Endothelial cell (in vitro differentiated cells): ENCODE measurements around the gene ASCL2. TPM values are rescaled to one million over a fixed set of nuclear protein-coding genes. Genes with fewer than 3 reads are reported as not detected.
A peak's percentile ranks its signal among the peaks of the same experiment; 100 is the strongest.
"Not testable (repeated sequence)": the region's sequence is repeated elsewhere in the genome, so short reads cannot be mapped to it uniquely, and the experiment has no call there.

Experiments used
- DNase-seq: peaks from one replicate; pipeline ENCODE4 v3.0.0; 2021; ENCODE audit warnings: low spot score
- H3K27ac Mint-ChIP-seq: one replicate; pipeline ENCODE4 v1.8.0; 2021; ENCODE audit warnings: mixed read lengths, inconsistent platforms; ENCODE audit not compliant: unreplicated experiment
- H3K27me3 Mint-ChIP-seq: one replicate; pipeline ENCODE4 v1.8.0; 2021; ENCODE audit warnings: mild to moderate bottlenecking, moderate library complexity, mixed read lengths, inconsistent platforms; ENCODE audit not compliant: unreplicated experiment
- H3K36me3 Mint-ChIP-seq: one replicate; pipeline ENCODE4 v1.8.0; 2021; ENCODE audit warnings: mild to moderate bottlenecking, low read depth, mixed read lengths, inconsistent platforms; ENCODE audit not compliant: unreplicated experiment
- H3K4me1 Mint-ChIP-seq: one replicate; pipeline ENCODE4 v1.8.0; 2021; ENCODE audit warnings: mild to moderate bottlenecking, mixed read lengths, inconsistent platforms; ENCODE audit not compliant: unreplicated experiment
- H3K4me3 Mint-ChIP-seq: one replicate; pipeline ENCODE4 v1.8.0; 2021; ENCODE audit warnings: mild to moderate bottlenecking, mixed read lengths, inconsistent platforms; ENCODE audit not compliant: unreplicated experiment
- H3K9me3 Mint-ChIP-seq: one replicate; pipeline ENCODE4 v1.8.0; 2021; ENCODE audit warnings: mixed read lengths, inconsistent platforms; ENCODE audit not compliant: unreplicated experiment
- CTCF ChIP-seq: fragments of 200-600 bp; sonication (generic); IDR thresholded peaks from one replicate; pipeline ENCODE4 v1.5.0; 2021; ENCODE audit warnings: antibody characterized with exemption; ENCODE audit not compliant: unreplicated experiment
- total RNA-seq: library from RNA; stranded (reverse); fragmentation: NEBNext Ultra II Directional; extraction: Animal tissue kit (Norgen Biotek cat#: 25700); gene quantifications from one replicate; pipeline ENCODE4 v1.2.1, GENCODE V29; 2021; ENCODE audit not compliant: unreplicated experiment

Gene ASCL2
- total RNA-seq, 1 donor from 2014 or later, result not detected

GRCh38 chr11:2293531-2293971, 23.2 kb upstream of the ASCL2 start:
- Mint-ChIP-seq H3K36me3 (no peaks in the 10 kb centered on the region), H3K4me3 (no peak overlapping the region), H3K27me3 (peaks cover 14% of the 10 kb centered on the region), H3K9me3 (no peaks in the 10 kb centered on the region), H3K4me1 (peaks cover 9% of the 10 kb centered on the region), H3K27ac (no peak overlapping the region)
- DNase-seq, result peak; percentile 3
- TF ChIP-seq CTCF, result no peak

- TF ChIP-seq CTCF, result no peak
- peak; percentile 4 for DNase-seq
- H3K36me3 Mint-ChIP-seq, result no peaks in the 10 kb centered on the region
- H3K27me3 Mint-ChIP-seq, result peaks cover 13% of the 10 kb centered on the region
- H3K4me1 Mint-ChIP-seq, result peaks cover 9% of the 10 kb centered on the region
- no peaks in the 10 kb centered on the region for H3K9me3 Mint-ChIP-seq
- H3K27ac Mint-ChIP-seq, result no peak overlapping the region
- no peak overlapping the region for H3K4me3 Mint-ChIP-seq
Observed at GRCh38 chr11:2290351-2290841, 20.0 kb upstream of the ASCL2 start.

GRCh38 chr11:2289859-2290258, 19.5 kb upstream of the ASCL2 start:
- Mint-ChIP-seq H3K27ac (no peak overlapping the region), H3K9me3 (no peaks in the 10 kb centered on the region), H3K4me3 (peak overlapping the region; percentile 3), H3K27me3 (peaks cover 13% of the 10 kb centered on the region), H3K4me1 (peaks cover 9% of the 10 kb centered on the region), H3K36me3 (no peaks in the 10 kb centered on the region)
- TF ChIP-seq CTCF, result no peak
- no peak for DNase-seq

GRCh38 chr11:2289350-2289749, 19.0 kb upstream of the ASCL2 start:
- H3K27me3 Mint-ChIP-seq, result peaks cover 13% of the 10 kb centered on the region
- DNase-seq, result no peak
- H3K36me3 Mint-ChIP-seq, result no peaks in the 10 kb centered on the region
- TF ChIP-seq CTCF, result no peak
- no peaks in the 10 kb centered on the region for H3K9me3 Mint-ChIP-seq
- no peak overlapping the region for H3K27ac Mint-ChIP-seq
- peaks cover 9% of the 10 kb centered on the region for H3K4me1 Mint-ChIP-seq
- H3K4me3 Mint-ChIP-seq, result peak overlapping the region; percentile 3

- Mint-ChIP-seq H3K4me1 (peaks cover 9% of the 10 kb centered on the region), H3K36me3 (no peaks in the 10 kb centered on the region), H3K27me3 (peaks cover 6% of the 10 kb centered on the region), H3K9me3 (no peaks in the 10 kb centered on the region), H3K4me3 (no peak overlapping the region), H3K27ac (no peak overlapping the region)
- no peak for TF ChIP-seq CTCF
- DNase-seq, result peak; percentile 2
Observed at GRCh38 chr11:2287091-2287490, 16.7 kb upstream of the ASCL2 start.

- not testable (repeated sequence) for H3K27ac Mint-ChIP-seq, H3K36me3 Mint-ChIP-seq, H3K9me3 Mint-ChIP-seq, DNase-seq, H3K27me3 Mint-ChIP-seq, H3K4me1 Mint-ChIP-seq, H3K4me3 Mint-ChIP-seq
Observed at GRCh38 chr11:2286350-2286749, 16.0 kb upstream of the ASCL2 start.
